Activated CD4-positive, alpha-beta memory T cell treated with anti-CD3 and anti-CD28 coated beads for 36 hours (primary cell): ENCODE results near the gene RHBDL1. TPM values are rescaled to one million over a fixed set of nuclear protein-coding genes. Genes with fewer than 3 reads are reported as not detected.
A peak's percentile ranks its signal among the peaks of the same experiment; 100 is the strongest.

ENCODE experiments used
- CTCF ChIA-PET: fragments of 350-600 bp; sonication (Branson Sonifier 250); formaldehyde crosslinking; loops from one replicate; lab custom pipeline; 2021; ENCODE audit warnings: antibody characterized with exemption, inconsistent platforms; lab: Charles Lee
- POLR2A ChIA-PET: fragments of 350-600 bp; sonication (Branson Sonifier 250); formaldehyde crosslinking; loops from one replicate; lab custom pipeline; 2021; ENCODE audit warnings: antibody characterized with exemption; lab: Charles Lee
- DNase-seq: peaks from one replicate; pipeline ENCODE4 v3.0.0-alpha.2; 2020
- H3K27ac Mint-ChIP-seq: one replicate; pipeline ENCODE4 v1.8.0; 2021; ENCODE audit warnings: mixed read lengths
- H3K27me3 Mint-ChIP-seq: one replicate; pipeline ENCODE4 v1.8.0; 2021; ENCODE audit warnings: mixed read lengths
- H3K36me3 Mint-ChIP-seq: one replicate; pipeline ENCODE4 v1.8.0; 2021; ENCODE audit warnings: mixed read lengths
- H3K4me1 Mint-ChIP-seq: one replicate; pipeline ENCODE4 v1.8.0; 2021; ENCODE audit warnings: low read depth, mixed read lengths
- H3K4me3 Mint-ChIP-seq: one replicate; pipeline ENCODE4 v1.8.0; 2021; ENCODE audit warnings: mild to moderate bottlenecking, mixed read lengths
- H3K9me3 Mint-ChIP-seq: one replicate; pipeline ENCODE4 v1.8.0; 2021; ENCODE audit warnings: mixed read lengths
- intact Hi-C: fragments of 100-400 bp; cut with micrococcal nuclease; formaldehyde crosslinking; loops from one replicate; pipeline ENCODE4 v1.15.1; 2023
- total RNA-seq, 2 experiments: library from RNA; stranded (reverse); gene quantifications; one replicate each; pipeline ENCODE4 v1.2.3, GENCODE V29; 2021

The RHBDL1 gene
- total RNA-seq, 2 experiments from 2014 or later: 0.57 to 0.82 TPM

DNA sequence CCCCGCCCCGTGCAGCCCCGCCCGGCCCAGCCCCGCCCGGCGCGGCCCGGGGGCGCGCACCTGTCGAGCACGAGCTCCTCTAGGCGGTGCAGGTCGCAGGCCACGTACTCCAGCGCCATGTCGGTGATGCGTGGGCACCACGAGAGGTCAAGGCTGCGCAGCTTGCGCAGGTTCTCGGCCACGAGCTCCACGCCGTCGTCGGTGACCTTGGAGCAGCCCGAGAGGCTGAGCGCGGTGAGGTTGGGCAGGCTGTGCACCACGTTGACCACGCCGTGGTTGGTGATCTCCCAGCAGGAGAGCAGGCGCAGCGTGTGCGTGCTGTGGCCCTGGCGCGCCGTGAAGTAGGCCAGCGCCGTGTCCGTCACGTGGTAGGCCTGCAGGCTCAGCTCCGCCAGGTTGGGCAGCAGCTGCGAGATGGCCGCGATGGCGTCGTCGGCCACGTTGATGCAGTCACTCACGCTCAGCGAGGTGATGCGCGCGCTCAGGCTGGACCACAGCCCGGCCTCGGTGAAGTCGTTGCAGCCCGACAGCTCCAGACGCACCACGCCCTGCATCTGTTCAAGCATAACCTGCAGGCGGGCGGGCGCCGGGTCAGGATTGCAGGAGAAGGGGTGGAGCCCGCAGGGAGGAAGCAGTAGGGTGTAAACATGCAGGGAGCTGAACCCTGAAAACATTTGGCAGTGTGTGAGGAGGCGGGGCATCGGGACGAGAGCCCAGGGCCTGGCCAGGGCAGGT is 20.1 kb downstream of the RHBDL1 start:
- Mint-ChIP-seq H3K27ac (peak overlapping the region; percentile 71), H3K4me1 (peaks cover 23% of the 10 kb centered on the region), H3K9me3 (no peaks in the 10 kb centered on the region), H3K36me3 (no peaks in the 10 kb centered on the region), H3K27me3 (no peaks in the 10 kb centered on the region), H3K4me3 (peak overlapping the region; percentile 80)
- CTCF ChIA-PET: interaction anchor here (0.7 to 1.9 kb wide), 5 partner anchors 14 to 89 kb away, joined by 3 to 14 read pairs (median 4); no protein-coding TSS in a partner anchor
- POLR2A ChIA-PET: interaction anchor here (0.7 to 1.6 kb wide), 7 partner anchors 14 to 30 kb away, joined by 3 to 8 read pairs (median 4); partner anchors contain the start of genes ANTKMT, CCDC78, METRN and STUB1
- peak; percentile 84 for DNase-seq
- intact Hi-C loops: no loop called here

GRCh38 chr16:698911-699671 is 23.6 kb downstream of the RHBDL1 start:
- DNase-seq: no peak
- ChIA-PET CTCF (no interaction called here), POLR2A (no interaction called here)
- peaks cover 23% of the 10 kb centered on the region for H3K4me1 Mint-ChIP-seq
- H3K27ac Mint-ChIP-seq: no peak overlapping the region
- H3K27me3 Mint-ChIP-seq: peaks cover 19% of the 10 kb centered on the region
- H3K4me3 Mint-ChIP-seq: no peak overlapping the region
- intact Hi-C loops: no loop called here
- no peaks in the 10 kb centered on the region for H3K36me3 Mint-ChIP-seq
- no peaks in the 10 kb centered on the region for H3K9me3 Mint-ChIP-seq

- H3K4me1 Mint-ChIP-seq: peaks cover 14% of the 10 kb centered on the region
- ChIA-PET POLR2A (interaction anchor here (1.2 kb wide), 1 partner anchor 10 kb away, joined by 3 read pairs; no protein-coding TSS in a partner anchor), CTCF (interaction anchor here (2.0 kb wide), 1 partner anchor 84 kb away, joined by 5 read pairs; no protein-coding TSS in a partner anchor)
- intact Hi-C loops: no loop called here
- no peak overlapping the region for H3K27ac Mint-ChIP-seq
- no peaks in the 10 kb centered on the region for H3K36me3 Mint-ChIP-seq
- H3K4me3 Mint-ChIP-seq: no peak overlapping the region
- peak; percentile 52 for DNase-seq
- H3K27me3 Mint-ChIP-seq: peaks cover 21% of the 10 kb centered on the region
- H3K9me3 Mint-ChIP-seq: no peaks in the 10 kb centered on the region
These were observed 25.5 kb downstream of the RHBDL1 start for GRCh38 chr16:700684-701584.

DNA sequence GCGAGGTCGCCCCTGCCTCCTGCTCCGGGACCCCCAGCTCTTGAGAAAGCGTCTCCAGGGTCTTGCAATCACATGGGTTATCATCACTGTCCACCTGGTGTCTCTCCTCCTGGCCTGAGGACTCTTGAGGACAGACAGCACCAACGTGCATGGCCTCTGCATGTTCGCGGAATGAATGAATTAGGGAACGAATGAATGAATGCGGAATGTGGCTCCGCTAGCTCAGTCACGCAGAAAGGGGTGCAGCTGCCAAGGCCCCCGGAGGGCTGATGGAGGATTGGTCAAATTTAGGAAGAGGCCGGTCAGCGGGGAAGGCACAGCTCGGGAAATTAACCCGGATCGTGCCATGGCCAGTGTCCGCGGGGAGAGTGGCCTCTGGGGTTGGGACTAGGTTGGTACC is 26.9 kb downstream of the RHBDL1 start:
- POLR2A ChIA-PET: interaction anchor here (1.2 kb wide), 1 partner anchor 12 kb away, joined by 3 read pairs; no protein-coding TSS in a partner anchor
- intact Hi-C loops: no loop called here
- CTCF ChIA-PET: interaction anchor here (2.0 to 2.4 kb wide), 2 partner anchors 10 to 83 kb away, joined by 5 to 9 read pairs; no protein-coding TSS in a partner anchor

DNA sequence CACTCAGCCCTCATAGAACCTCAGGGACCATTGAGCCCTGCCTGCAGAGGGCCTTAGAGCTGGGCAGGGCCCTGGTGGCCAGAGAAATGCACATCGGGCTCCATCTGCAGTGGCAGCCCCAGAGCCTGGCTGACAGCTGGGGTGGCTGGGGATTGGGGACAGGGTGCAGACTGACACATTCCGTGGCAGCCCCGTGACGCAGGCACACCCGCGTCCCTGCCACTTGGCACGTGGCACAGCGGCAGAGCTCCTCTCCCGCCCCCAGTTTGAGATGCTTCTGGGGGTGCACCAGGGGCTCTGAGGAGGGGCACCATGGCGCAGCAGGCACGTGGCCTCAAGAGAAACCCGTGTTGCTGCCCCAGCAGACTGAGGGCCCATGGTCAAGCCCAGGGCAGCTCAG is 27.9 kb downstream of the RHBDL1 start:
- POLR2A ChIA-PET: no interaction called here
- H3K4me3 Mint-ChIP-seq: no peak overlapping the region
- no peak for DNase-seq
- H3K4me1 Mint-ChIP-seq: peaks cover 6% of the 10 kb centered on the region
- CTCF ChIA-PET: interaction anchor here (1.1 to 2.4 kb wide), 2 partner anchors 9 to 82 kb away, joined by 3 to 9 read pairs; no protein-coding TSS in a partner anchor
- H3K27ac Mint-ChIP-seq: no peak overlapping the region
- H3K36me3 Mint-ChIP-seq: no peaks in the 10 kb centered on the region
- intact Hi-C loops: no loop called here
- peaks cover 40% of the 10 kb centered on the region for H3K27me3 Mint-ChIP-seq
- H3K9me3 Mint-ChIP-seq: no peaks in the 10 kb centered on the region

More for the DNA sequence above, 26.9 kb downstream of the RHBDL1 start:
- H3K27ac Mint-ChIP-seq: no peak overlapping the region
- H3K9me3 Mint-ChIP-seq: no peaks in the 10 kb centered on the region
- no peak overlapping the region for H3K4me3 Mint-ChIP-seq
- no peaks in the 10 kb centered on the region for H3K36me3 Mint-ChIP-seq
- peaks cover 6% of the 10 kb centered on the region for H3K4me1 Mint-ChIP-seq
- DNase-seq: no peak
- peaks cover 32% of the 10 kb centered on the region for H3K27me3 Mint-ChIP-seq

GRCh38 chr16:704047-704446 is 28.6 kb downstream of the RHBDL1 start:
- no peak overlapping the region for H3K27ac Mint-ChIP-seq
- H3K36me3 Mint-ChIP-seq: no peaks in the 10 kb centered on the region
- intact Hi-C loops: no loop called here
- DNase-seq: no peak
- no peaks in the 10 kb centered on the region for H3K9me3 Mint-ChIP-seq
- H3K4me1 Mint-ChIP-seq: peaks cover 6% of the 10 kb centered on the region
- H3K4me3 Mint-ChIP-seq: no peak overlapping the region
- POLR2A ChIA-PET: no interaction called here
- H3K27me3 Mint-ChIP-seq: peaks cover 45% of the 10 kb centered on the region
- CTCF ChIA-PET: interaction anchor here (1.1 to 2.4 kb wide), 3 partner anchors 9 to 81 kb away, joined by 3 to 9 read pairs (median 4); partner anchors contain the start of gene METRN

DNA sequence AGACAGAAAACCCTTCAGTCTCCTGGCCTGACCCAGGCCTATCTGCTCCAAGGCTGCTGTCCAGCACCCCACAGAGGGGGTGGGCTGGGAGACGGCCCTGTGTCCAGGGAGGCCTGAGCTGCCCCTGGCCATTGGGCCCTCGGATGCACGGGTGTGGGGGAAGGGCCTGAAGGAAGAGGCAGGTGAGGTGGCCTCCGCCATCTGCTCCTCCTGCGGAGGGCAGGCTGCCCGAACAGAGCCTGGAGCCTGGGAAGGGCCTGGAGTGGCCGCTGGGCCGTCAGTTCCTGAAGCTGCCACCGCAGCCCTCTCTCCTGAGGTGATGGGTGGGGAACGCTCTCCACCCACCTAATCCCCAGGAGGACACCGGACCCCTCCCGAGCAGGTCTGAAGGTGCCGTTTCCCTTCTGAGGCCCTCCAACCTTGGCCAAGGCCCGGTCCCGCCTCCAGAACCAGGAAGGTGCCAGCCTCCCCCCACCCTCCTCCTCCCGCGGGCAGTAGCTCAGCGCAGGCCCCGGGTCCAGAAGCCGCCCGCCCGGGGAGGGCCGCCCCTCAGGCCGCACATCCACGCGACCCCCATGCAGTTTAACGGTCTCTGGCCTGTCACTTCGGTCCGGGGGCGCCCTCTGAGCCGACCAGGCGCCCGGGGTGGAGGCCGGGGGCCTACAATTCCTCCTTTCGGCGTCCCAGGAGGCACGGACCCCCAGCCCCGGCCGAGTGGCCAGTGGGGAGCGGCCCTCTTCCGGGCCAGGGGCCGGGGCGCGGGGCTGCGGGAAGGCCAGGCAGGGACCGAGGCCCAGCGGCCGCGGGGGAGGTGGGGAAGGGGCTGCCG is 29.3 kb downstream of the RHBDL1 start:
- peaks cover 2% of the 10 kb centered on the region for H3K4me1 Mint-ChIP-seq
- H3K9me3 Mint-ChIP-seq: no peaks in the 10 kb centered on the region
- H3K36me3 Mint-ChIP-seq: no peaks in the 10 kb centered on the region
- H3K27me3 Mint-ChIP-seq: peaks cover 51% of the 10 kb centered on the region
- CTCF ChIA-PET: interaction anchor here (1.2 kb wide), 1 partner anchor 10 kb away, joined by 4 read pairs; the partner anchor contains the start of gene METRN
- intact Hi-C loops: no loop called here
- H3K27ac Mint-ChIP-seq: no peak overlapping the region
- POLR2A ChIA-PET: no interaction called here
- no peak overlapping the region for H3K4me3 Mint-ChIP-seq
- DNase-seq: no peak

DNA sequence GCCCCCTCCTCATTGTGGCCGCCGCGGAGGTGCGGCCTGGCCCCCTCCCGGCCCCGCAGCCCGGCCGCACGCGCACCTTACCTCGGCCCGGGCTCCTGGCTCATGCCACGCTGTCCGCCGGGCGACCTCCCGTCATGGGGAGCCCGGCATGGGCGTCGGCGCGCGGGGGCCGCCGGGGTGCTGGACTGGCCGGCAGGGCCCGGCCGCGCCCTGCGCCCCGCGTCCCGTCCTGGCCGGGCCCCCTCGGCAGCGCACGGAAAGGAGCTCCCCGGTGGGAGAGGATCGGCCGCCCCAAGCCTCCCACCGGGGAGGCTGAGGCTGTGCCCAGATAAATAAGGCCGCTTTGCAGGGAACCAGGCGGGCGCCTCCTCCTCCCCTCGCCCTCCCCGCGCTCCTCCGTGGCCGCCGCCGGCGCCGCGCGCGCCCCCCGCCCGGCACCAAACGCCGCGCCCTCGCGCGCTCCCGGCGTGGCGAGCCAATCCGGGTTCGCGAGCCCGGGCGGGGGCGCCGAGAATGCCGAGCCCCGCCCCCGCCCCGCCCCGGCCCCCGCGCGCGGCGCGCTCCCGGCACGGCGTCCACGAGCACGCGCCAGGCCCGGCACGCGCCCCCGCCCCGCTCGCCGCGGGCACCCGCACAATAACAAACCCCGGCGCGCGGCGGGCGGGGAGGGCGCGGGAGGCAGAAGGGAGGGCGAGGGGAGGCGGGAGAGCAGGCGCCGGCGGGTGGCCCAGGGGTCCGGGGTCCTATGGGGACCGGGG is 30.1 kb downstream of the RHBDL1 start, which contains the start of gene FBXL16:
Gene FBXL16, minus strand, starts transcription at position 371 of the 758 bp plus-strand sequence. CDS start 8,396 bp downstream, outside the sequence.
- no peak for DNase-seq
- no peaks in the 10 kb centered on the region for H3K9me3 Mint-ChIP-seq
- H3K36me3 Mint-ChIP-seq: no peaks in the 10 kb centered on the region
- no peak within 1 kb of the TSS for H3K4me3 Mint-ChIP-seq
- no peak within 1 kb of the TSS for H3K27ac Mint-ChIP-seq
- H3K4me1 Mint-ChIP-seq: no peaks in the 10 kb centered on the region
- H3K27me3 Mint-ChIP-seq: peaks cover 56% of the 10 kb centered on the region
- intact Hi-C loops: no loop called here
- ChIA-PET CTCF (no interaction called here), POLR2A (no interaction called here)

DNA sequence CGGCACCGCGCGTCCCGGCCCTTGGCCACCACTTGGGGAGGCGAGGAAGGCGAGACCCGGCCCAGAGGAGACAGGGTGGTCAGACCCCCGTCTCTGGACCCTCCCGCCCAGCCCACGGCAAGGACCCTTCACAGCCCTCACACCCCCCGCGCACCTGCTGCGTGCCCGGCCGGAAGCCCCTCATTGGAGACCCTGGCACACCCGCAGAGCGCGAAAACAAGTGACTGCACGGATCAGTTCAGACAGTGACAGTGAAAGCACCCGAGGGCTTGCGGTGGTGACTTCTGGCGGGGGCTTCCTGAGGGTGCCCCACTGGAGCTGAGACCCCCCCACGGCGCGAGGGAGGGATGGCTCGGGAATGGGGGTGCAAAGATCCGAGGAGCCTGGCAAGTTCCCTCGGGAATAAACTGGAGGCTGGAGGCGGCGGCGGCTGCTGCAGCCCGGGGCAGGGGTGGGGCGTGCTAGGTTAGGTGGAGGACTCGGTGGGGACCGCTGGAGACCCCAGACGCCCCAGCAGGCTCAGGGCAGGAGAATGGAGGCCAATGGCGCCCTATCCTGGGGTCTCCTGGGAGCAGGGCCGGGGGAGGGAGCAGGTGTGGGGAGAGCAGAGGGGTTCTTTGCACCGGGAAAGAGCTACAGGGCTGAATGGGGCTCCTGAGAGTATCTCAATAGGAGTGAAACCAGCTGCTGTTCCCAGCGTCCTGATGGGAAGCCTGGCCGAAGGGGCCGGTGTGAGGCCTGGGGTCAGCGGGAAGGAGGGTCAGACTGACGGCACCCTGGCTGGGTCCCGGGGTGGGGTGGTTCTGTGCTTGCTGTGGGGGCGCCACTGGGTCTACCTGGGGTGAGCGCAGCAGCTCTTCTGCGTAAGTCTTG is 31.0 kb downstream of the RHBDL1 start:
- no peaks in the 10 kb centered on the region for H3K4me1 Mint-ChIP-seq
- ChIA-PET CTCF (interaction anchor here (1.2 to 2.0 kb wide), 3 partner anchors 13 to 79 kb away, joined by 3 to 6 read pairs (median 4); no protein-coding TSS in a partner anchor), POLR2A (interaction anchor here (1.0 kb wide), 1 partner anchor 77 kb away, joined by 3 read pairs; no protein-coding TSS in a partner anchor)
- DNase-seq: no peak
- H3K36me3 Mint-ChIP-seq: no peaks in the 10 kb centered on the region
- H3K4me3 Mint-ChIP-seq: no peak overlapping the region
- H3K27me3 Mint-ChIP-seq: peaks cover 56% of the 10 kb centered on the region
- intact Hi-C loops: no loop called here
- no peaks in the 10 kb centered on the region for H3K9me3 Mint-ChIP-seq
- no peak overlapping the region for H3K27ac Mint-ChIP-seq
